Activated T-helper 1 cell treated with anti-CD3 and anti-CD28 coated beads, Interleukin-2, amount 50 U/mL, for 16 hours (primary cell): ENCODE results near the gene TEX19.

Experiments
- DNase-seq, 2 donors: peaks; one replicate each; pipeline ENCODE4 v3.0.0-alpha.2; 2020; ENCODE audit warnings: low read depth in 1 of 2, low spot score in 1 of 2

The TEX19 gene

GRCh38 chr17:82388223-82388921, 29.3 kb downstream of the TEX19 start:
- DNase-seq, result no peak

DNA sequence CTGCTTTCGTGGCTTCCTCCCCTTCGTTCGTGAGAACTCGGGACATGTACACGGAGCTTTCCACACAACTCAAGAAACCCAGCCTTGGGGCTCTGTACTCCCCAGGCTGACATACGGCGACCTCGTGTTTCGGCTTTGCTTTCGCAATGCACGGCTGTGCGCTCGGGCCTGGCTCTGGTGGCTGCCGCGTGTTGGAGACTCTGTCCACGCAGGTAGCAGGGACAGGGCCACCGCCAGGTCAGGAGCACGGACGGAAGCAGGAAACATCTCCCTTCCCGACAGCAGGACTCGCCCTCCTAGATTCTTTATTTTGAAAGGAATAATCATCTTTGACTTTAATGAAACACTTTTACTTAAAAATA, 29.9 kb downstream of the TEX19 start:
- no peak for DNase-seq

DNA sequence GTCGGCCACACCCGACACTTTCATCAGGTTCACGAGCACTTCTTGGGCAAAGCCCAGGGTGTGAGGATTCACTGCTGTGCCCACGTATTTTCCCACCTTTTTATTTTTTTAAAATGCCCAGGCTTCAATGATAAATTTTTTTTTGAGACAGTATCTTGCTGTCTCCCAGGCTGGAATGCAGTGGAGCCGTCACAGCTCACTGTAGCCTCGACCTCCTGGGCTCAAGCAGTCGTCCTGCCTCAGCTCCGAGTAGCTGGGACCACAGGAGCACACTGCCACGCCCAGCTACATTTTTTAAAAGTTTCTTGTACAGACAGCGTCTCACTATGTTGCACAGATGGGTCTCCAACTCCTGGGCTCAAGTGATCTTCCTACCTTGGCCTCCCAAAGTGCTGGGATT, 30.3 kb downstream of the TEX19 start:
- no peak for DNase-seq

GRCh38 chr17:82390015-82390859, 31.2 kb downstream of the TEX19 start:
- no peak for DNase-seq

- no peak for DNase-seq
These were observed 31.9 kb downstream of the TEX19 start for GRCh38 chr17:82390860-82391435.

DNA sequence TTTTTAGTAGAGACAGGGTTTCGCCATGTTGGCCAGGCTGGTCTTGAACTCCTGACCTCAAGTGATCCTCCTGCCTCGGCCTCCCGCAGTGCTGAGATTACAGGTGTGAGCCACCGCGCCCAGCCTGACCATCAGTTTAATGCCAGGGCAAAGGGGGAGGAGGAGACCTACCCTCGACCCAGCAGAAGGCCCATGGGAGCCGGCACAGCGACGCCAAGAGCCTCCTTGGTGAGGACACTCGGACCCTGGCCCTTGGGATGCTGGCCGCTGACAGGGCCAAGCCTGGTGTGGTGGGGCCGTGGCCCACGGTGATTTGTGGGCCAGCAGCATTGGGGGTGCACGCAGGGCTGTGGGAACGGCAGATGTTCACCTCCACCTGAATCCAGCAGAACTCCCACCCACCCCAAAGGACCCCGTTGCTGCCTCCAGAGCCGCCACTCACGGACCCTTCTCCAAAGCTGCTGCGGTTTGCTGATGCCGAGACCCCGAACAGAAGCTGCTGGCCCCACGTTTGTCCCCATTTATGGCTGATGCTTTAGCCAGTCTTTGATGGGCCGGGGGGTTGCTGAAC, 32.5 kb downstream of the TEX19 start:
- DNase-seq, result no peak

DNA sequence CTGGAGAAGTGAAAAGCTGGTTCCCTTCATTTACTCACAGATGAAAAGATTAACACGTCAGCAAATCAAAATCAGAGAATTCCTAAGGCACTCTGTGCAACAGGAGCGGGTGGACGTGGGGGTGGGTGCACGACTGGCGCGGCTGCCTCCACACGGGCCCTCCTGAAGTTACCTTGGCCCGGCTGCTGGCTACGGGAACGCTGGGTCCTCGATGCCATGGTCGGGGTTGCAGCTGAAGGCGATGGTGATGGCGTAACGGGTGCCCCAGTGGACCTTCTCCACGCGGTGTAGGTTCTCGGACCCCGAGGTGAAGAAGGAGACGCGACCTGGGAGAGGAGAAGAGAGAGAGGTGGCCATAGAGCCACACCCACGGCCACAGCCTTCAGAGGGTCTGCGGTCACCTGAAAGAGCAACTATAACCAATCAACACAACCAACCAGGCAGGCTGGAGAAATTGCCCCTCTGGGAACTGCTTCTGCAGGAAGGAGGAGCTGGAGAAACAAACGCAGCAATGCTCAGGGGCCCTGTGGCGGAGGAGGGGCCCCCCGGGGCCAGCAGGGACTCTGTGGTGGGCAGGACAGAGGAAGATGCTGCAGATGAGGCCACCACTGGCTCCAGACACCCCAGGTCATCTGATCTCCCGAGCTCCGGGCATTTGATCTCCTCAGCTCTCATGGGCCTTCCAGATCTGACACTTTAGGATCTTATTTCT, 33.3 kb downstream of the TEX19 start:
- no peak for DNase-seq

DNA sequence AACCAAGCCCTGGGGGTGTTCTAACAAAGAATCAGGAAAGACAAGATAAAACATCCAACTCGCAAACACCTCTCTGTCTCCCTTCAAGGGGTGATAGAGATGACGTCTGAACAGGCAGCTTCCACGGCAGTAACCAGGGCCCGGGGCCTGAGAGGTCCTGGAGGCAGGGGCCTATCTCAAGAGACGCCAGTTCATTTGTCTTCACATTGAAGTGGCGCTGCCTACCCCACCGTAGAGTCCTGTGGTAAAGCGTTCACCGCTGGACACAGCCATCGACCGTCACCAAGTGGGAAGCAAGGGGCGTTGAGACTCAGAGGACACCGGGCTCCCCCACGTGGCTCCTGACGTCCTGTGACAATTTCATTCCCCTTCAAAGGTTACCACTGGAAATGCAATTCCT, 33.9 kb downstream of the TEX19 start:
- DNase-seq, result no peak

- DNase-seq, result no peak
These were observed 35.2 kb downstream of the TEX19 start for GRCh38 chr17:82394278-82394677.

DNA sequence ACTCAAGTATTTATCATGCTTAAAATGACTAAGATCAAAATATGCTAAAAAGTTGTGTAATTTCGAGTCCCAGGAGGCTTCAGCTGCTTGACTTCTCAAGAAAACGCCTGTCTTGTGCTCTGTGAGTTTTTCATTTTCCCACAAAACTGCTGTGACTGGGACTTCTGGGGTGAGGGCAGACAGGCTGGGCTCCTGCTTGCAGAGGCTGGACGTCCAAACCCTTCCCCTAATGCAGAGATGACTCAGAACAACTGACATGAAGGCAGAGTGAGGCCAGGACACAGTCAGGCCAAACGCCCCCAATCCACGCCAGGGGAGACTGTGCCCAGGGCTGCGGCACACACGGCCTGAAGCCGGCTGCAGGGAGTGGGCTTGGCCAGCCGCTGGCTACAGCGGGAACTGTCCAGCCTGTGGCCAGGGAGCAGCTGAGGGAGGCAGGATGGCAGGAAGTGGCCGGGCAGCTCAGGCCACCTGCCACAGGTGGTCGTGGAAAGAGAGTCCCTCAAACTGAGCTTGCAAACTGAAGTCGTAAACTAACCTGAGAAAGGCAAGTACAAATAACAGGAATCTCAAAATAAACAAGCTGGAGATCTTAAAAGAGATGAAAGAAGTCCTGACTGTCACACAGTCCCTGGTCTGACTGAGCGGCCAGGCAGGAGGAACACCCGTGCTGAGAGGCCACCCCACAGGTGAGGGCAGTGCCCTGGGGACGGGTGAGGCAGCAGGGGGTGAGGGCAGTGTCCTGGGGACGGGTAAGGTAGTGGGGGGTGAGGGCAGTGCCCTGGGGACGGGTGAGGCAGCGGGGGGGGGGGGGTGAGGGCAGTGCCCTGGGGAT, 37.8 kb downstream of the TEX19 start:
- DNase-seq, result no peak

- no peak for DNase-seq
These were observed 38.6 kb downstream of the TEX19 start for GRCh38 chr17:82397449-82398335.

DNA sequence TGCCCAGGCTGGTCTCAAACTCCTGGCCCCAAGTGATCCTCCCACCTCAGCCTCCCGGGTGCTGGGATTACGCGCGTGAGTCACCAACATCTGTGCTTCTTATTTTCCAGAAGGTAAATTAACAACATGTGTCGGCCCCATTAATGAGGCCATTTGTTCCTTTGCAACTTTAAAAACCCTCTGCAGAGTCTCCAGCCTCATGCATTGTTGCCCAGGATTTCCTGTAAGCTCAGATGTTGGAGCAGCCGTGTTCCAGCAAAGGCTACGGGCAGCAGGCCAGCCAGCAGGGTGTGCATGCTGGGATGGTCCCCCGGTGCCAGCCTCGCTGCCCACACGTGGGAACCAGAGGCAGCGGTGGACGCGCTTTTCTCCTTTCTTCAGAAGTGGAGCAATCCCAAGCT, 40.0 kb downstream of the TEX19 start:
- DNase-seq, result no peak

GRCh38 chr17:82399601-82400101, 40.6 kb downstream of the TEX19 start:
- DNase-seq, result no peak

GRCh38 chr17:82400206-82400605, 41.2 kb downstream of the TEX19 start:
- DNase-seq, result no peak

GRCh38 chr17:82400830-82401229, 41.8 kb downstream of the TEX19 start:
- DNase-seq, result peak; percentile 13 to 23

DNA sequence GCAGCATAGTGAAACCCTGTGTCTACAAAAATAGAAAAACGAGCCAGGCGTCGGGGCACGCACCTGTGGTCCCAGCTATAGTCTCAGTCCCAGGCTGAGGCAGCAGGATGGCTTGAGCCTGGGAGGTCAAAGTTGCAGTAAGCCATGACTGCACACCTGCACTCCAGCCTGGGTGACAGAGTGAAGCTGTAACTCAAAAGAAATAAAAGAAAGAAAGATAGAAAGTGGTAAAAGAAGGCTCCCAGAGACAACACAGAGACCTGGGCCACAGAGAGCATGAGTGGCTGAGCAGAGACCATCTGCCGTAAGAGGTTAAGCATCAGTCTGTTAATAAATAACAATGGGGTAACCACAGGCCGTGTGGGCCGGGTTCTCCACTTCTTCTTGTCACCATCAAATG, 43.8 kb downstream of the TEX19 start:
- DNase-seq, result no peak

- DNase-seq, result no peak
These were observed 44.9 kb downstream of the TEX19 start for GRCh38 chr17:82403662-82404660.

- DNase-seq, result no peak
These were observed 46.0 kb downstream of the TEX19 start for GRCh38 chr17:82405051-82405450.
